Karpas-422 (cell line): ENCODE measurements around the gene CDH6. TPM values are rescaled to one million over a fixed set of nuclear protein-coding genes. Genes with fewer than 3 reads are reported as not detected.

ENCODE experiments used
- DNase-seq: peaks from one replicate; pipeline ENCODE4 v3.0.0-alpha.2; 2015
- H2AFZ ChIP-seq: fragments of 200-600 bp; sonication (generic); 2 replicates; pipeline ENCODE4 v1.6.1; 2014; ENCODE audit warnings: antibody characterized with exemption, low read length, mixed read lengths
- H3K27ac ChIP-seq: fragments of 200-600 bp; sonication (generic); 2 replicates; pipeline ENCODE4 v1.5.1; 2014; ENCODE audit warnings: mild to moderate bottlenecking, low read length, moderate library complexity
- H3K27me3 ChIP-seq: fragments of 200-600 bp; sonication (generic); 2 replicates; pipeline ENCODE4 v1.6.1; 2014; ENCODE audit warnings: low read length, mixed read lengths
- H3K36me3 ChIP-seq: fragments of 200-600 bp; sonication (generic); 2 replicates; pipeline ENCODE4 v1.6.1; 2014; ENCODE audit warnings: low read length, mixed read lengths; ENCODE audit not compliant: insufficient read depth
- H3K4me1 ChIP-seq: fragments of 200-600 bp; sonication (generic); 2 replicates; pipeline ENCODE4 v1.6.1; 2014; ENCODE audit warnings: mild to moderate bottlenecking, low read length, mixed read lengths
- H3K4me2 ChIP-seq: fragments of 200-600 bp; sonication (generic); 2 replicates; pipeline ENCODE4 v1.6.1; 2014; ENCODE audit warnings: low read length, low read depth, mild to moderate bottlenecking; ENCODE audit not compliant: poor library complexity, severe bottlenecking
- H3K4me3 ChIP-seq: fragments of 200-600 bp; sonication (generic); 2 replicates; pipeline ENCODE4 v1.5.1; 2014; ENCODE audit warnings: mild to moderate bottlenecking, antibody characterized with exemption, low read length, mixed read lengths
- H3K79me2 ChIP-seq: fragments of 200-600 bp; sonication (generic); 2 replicates; pipeline ENCODE4 v1.6.1; 2014; ENCODE audit warnings: mild to moderate bottlenecking, low read length, mixed read lengths
- H3K9ac ChIP-seq: fragments of 200-600 bp; sonication (generic); 2 replicates; pipeline ENCODE4 v1.6.0; 2014; ENCODE audit warnings: low read length
- H3K9me2 ChIP-seq: fragments of 200-600 bp; sonication (generic), shearing (Covaris generic); replicated peaks from 2 replicates; pipeline ENCODE4 v1.6.0; 2014; ENCODE audit warnings: mild to moderate bottlenecking, low read length, moderate library complexity; ENCODE audit not compliant: insufficient read depth
- H3K9me3 ChIP-seq: fragments of 300-700, 200-600 bp; sonication (generic); 2 replicates; pipeline ENCODE4 v1.6.1; 2014; ENCODE audit warnings: low read length, mixed read lengths
- H4K20me1 ChIP-seq: fragments of 200-600 bp; sonication (generic); 2 replicates; pipeline ENCODE4 v1.6.1; 2014; ENCODE audit warnings: mild to moderate bottlenecking, antibody characterized with exemption, low read length, low read depth; ENCODE audit not compliant: insufficient read depth
- total RNA-seq: library from RNA; depleted of rRNA; stranded (reverse); fragments of >200 nt; shearing (Covaris generic); gene quantifications from 2 replicates; pipeline ENCODE4 v1.2.3, GENCODE V29; 2014; ENCODE audit warnings: low replicate concordance

CDH6 gene
- total RNA-seq, 1 experiment from 2014 or later, result not detected

GRCh38 chr5:31377274-31377946, 183.9 kb downstream of the CDH6 start:
- no peaks in the 10 kb centered on the region for H3K4me1 ChIP-seq
- no peaks in the 10 kb centered on the region for H3K36me3 ChIP-seq
- H3K27ac ChIP-seq, result no peak overlapping the region
- no peaks in the 10 kb centered on the region for H3K9me3 ChIP-seq
- no peak for DNase-seq
- no peak overlapping the region for H2AFZ ChIP-seq
- H3K4me2 ChIP-seq, result no peak overlapping the region
- no peaks in the 10 kb centered on the region for H3K9me2 ChIP-seq
- H3K27me3 ChIP-seq, result no peaks in the 10 kb centered on the region
- no peaks in the 10 kb centered on the region for H3K79me2 ChIP-seq
- H3K4me3 ChIP-seq, result no peak overlapping the region
- H4K20me1 ChIP-seq, result no peaks in the 10 kb centered on the region
- H3K9ac ChIP-seq, result no peak overlapping the region

DNA sequence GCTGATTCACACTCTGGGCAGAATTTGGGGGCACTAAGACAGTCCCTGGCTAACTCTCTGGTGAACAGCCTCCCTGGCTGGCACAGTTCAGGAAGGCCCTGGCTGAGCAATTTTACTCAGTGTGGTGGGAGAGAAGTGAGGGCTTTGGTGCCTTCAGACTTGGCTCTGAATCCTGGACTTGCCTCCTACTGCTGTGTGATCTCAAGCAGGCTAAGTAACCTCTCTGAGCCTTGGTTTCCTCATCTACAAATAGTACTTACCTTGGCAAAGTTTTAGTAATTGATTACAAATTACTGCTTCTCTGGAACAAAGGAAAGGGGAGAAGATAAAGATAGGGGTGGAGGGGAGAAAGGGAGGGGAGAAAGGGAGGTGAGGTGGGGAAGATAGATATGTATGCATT, 184.7 kb downstream of the CDH6 start:
- Histone ChIP-seq H3K4me1 (no peaks in the 10 kb centered on the region), H3K36me3 (no peaks in the 10 kb centered on the region), H3K9ac (no peak overlapping the region), H3K9me3 (no peaks in the 10 kb centered on the region), H3K4me3 (no peak overlapping the region), H4K20me1 (no peaks in the 10 kb centered on the region), H3K9me2 (no peaks in the 10 kb centered on the region), H3K27ac (no peak overlapping the region), H3K4me2 (no peak overlapping the region), H3K27me3 (no peaks in the 10 kb centered on the region), H2AFZ (no peak overlapping the region), H3K79me2 (no peaks in the 10 kb centered on the region)
- no peak for DNase-seq
